PFSK-1 (cell line): Measurements from ENCODE around the gene ATP10D.

Experiments used
- FOXP2 ChIP-seq: optimal IDR thresholded peaks from 2 replicates; pipeline ENCODE3; 2011; ENCODE audit warnings: borderline replicate concordance, control low read depth, inconsistent platforms; ENCODE audit not compliant: insufficient read depth; ENCODE audit errors: extremely low read length, extremely low read depth
- POLR2AphosphoS5 ChIP-seq: IDR thresholded peaks from 2 replicates; pipeline ENCODE4 v1.6.1; 2012; ENCODE audit warnings: low read depth, mild to moderate bottlenecking, control low read depth, low read length, moderate library complexity
- REST ChIP-seq, 2 experiments: IDR thresholded peaks; 2 replicates each; pipeline versions ENCODE4 v1.6.1 to v1.8.0; 2011 to 2012; ENCODE audit warnings: low read depth in 2 of 2, low read length in 2 of 2, control low read depth in 1 of 2, inconsistent platforms in 1 of 2, mild to moderate bottlenecking in 1 of 2, moderate library complexity in 1 of 2; ENCODE audit not compliant: insufficient read depth in 1 of 2
- SIN3A ChIP-seq: IDR thresholded peaks from 2 replicates; pipeline ENCODE4 v1.6.1; 2012; ENCODE audit warnings: mild to moderate bottlenecking, low read length, moderate library complexity, borderline replicate concordance; ENCODE audit not compliant: insufficient read depth
- TAF1 ChIP-seq: IDR thresholded peaks from 2 replicates; pipeline ENCODE4 v1.6.1; 2012; ENCODE audit warnings: low read length, control low read depth, borderline replicate concordance; ENCODE audit not compliant: insufficient read depth

ATP10D gene

DNA sequence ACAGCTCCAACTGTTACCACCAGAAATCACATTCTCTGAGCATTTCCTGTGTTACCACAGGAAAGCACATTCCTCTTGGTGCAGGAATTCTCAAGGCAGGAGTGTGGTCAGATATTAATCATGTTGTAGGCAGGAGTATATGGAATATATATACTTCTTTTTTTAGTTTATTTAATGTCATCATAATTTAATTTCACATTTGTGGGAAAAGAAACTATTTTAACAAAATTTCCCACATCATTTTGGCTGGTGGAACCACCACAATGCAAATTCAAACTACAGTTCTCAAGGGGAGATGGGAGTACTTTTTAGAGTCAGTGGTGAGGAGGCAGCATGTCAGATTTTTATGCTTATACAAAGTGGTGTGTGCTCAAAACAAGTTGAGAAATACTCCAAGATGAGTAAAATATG, 139.0 kb downstream of the ATP10D start:
- no peak for TF ChIP-seq FOXP2
- no peak for TF ChIP-seq TAF1
- no peak for TF ChIP-seq REST (IDR thresholded peaks at IDR 0.05; ENCODE audit: insufficient read depth in 1 of 2, low read depth in 2 of 2, low read length in 2 of 2)
- TF ChIP-seq POLR2AphosphoS5 = no peak
- TF ChIP-seq SIN3A = no peak

GRCh38 chr4:47631161-47631560, 146.1 kb downstream of the ATP10D start:
- TF ChIP-seq FOXP2 = no peak
- no peak for TF ChIP-seq REST (IDR thresholded peaks at IDR 0.05; ENCODE audit: insufficient read depth in 1 of 2, low read depth in 2 of 2, low read length in 2 of 2)
- TF ChIP-seq POLR2AphosphoS5 = no peak
- no peak for TF ChIP-seq SIN3A
- no peak for TF ChIP-seq TAF1

GRCh38 chr4:47639531-47639930, 154.5 kb downstream of the ATP10D start:
- TF ChIP-seq FOXP2 (no peak), POLR2AphosphoS5 (no peak), REST (IDR thresholded peaks at IDR 0.05; ENCODE audit: insufficient read depth in 1 of 2, low read depth in 2 of 2, low read length in 2 of 2) (no peak), SIN3A (no peak)

GRCh38 chr4:47640911-47641310, 155.8 kb downstream of the ATP10D start:
- TF ChIP-seq FOXP2 (no peak), REST (IDR thresholded peaks at IDR 0.05; ENCODE audit: insufficient read depth in 1 of 2, low read depth in 2 of 2, low read length in 2 of 2) (no peak), TAF1 (no peak), SIN3A (no peak), POLR2AphosphoS5 (no peak)

DNA sequence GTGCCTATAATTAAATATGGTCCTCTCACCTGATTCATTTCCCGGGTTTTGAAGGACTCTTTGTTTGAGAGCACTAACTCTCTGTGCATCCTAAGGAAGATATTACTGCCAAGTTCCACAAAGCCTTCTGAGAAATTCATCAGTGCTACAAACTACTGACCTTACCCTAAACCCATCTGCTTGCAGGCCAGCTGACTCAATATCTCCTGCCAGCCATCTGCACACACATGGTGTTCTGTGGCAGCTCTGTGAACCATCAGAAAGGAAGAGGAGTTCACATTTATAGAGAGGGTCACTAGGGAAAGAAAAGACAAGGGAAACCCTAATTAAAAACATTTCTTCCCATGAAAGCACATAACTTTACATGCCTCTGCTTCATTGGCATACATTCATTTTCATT, 156.7 kb downstream of the ATP10D start:
- no peak for TF ChIP-seq SIN3A
- TF ChIP-seq POLR2AphosphoS5 = no peak
- no peak for TF ChIP-seq TAF1
- TF ChIP-seq FOXP2 = no peak
